Liver (tissue), 9 donors: ENCODE measurements around the gene CTU2. TPM values are rescaled to one million over a fixed set of nuclear protein-coding genes. Genes with fewer than 3 reads are reported as not detected.

Experiments used
- DNase-seq: peaks from one replicate; pipeline ENCODE4 v3.0.0-alpha.2; 2017; ENCODE audit warnings: low spot score
- H3K27ac ChIP-seq, 2 donors: one replicate each; pipeline ENCODE4 v1.7.0; 2013; ENCODE audit warnings: inconsistent platforms in 2 of 2, low read length in 2 of 2, control low read depth in 1 of 2, low read depth in 1 of 2, mild to moderate bottlenecking in 1 of 2
- H3K27me3 ChIP-seq, 4 donors: one replicate each; pipeline versions ENCODE4 v1.6.1 to v1.7.0; 2013; ENCODE audit warnings: low read length in 3 of 4, inconsistent platforms in 1 of 4, mild to moderate bottlenecking in 1 of 4, moderate library complexity in 1 of 4; ENCODE audit not compliant: control insufficient read depth in 4 of 4, insufficient read depth in 4 of 4
- H3K36me3 ChIP-seq, 4 donors: one replicate each; pipeline versions ENCODE4 v1.6.1 to v1.7.0; 2013; ENCODE audit warnings: low read length in 3 of 4, mild to moderate bottlenecking in 3 of 4, low read depth in 1 of 4, moderate library complexity in 1 of 4; ENCODE audit not compliant: control insufficient read depth in 4 of 4, insufficient read depth in 3 of 4
- H3K4me1 ChIP-seq, 4 donors: one replicate each; pipeline versions ENCODE4 v1.6.1 to v1.7.0; 2013; ENCODE audit warnings: low read length in 3 of 4, mild to moderate bottlenecking in 3 of 4, moderate library complexity in 1 of 4; ENCODE audit not compliant: control insufficient read depth in 4 of 4, insufficient read depth in 4 of 4
- H3K4me3 ChIP-seq, 3 donors: one replicate each; pipeline versions ENCODE4 v1.6.1 to v1.7.0; 2013; ENCODE audit warnings: low read length in 3 of 3, control low read depth in 1 of 3, low read depth in 1 of 3, mild to moderate bottlenecking in 1 of 3
- H3K9ac ChIP-seq, 2 donors: one replicate each; pipeline ENCODE4 v1.7.0; 2013; ENCODE audit warnings: low read length in 2 of 2, mild to moderate bottlenecking in 2 of 2, moderate library complexity in 2 of 2, control low read depth in 1 of 2, low read depth in 1 of 2
- H3K9me3 ChIP-seq, 4 donors: one replicate each; pipeline versions ENCODE4 v1.6.1 to v1.7.0; 2013; ENCODE audit warnings: low read length in 3 of 4; ENCODE audit not compliant: control insufficient read depth in 4 of 4
- CTCF ChIP-seq: fragments of 150-350 bp; IDR thresholded peaks from 2 replicates; pipeline ENCODE4 v1.5.1; 2017; ENCODE audit warnings: improper control_type of control experiment, low read depth, low read length; ENCODE audit not compliant: missing input control
- EGR1 ChIP-seq, 2 donors: IDR thresholded peaks; 2 replicates each; pipeline ENCODE4 v1.6.1; 2016 to 2018; ENCODE audit warnings: antibody characterized with exemption in 2 of 2, low read depth in 2 of 2
- FOXA1 ChIP-seq: IDR thresholded peaks from 2 replicates; pipeline ENCODE4 v1.6.1; 2016; ENCODE audit warnings: antibody characterized with exemption
- FOXA2 ChIP-seq: IDR thresholded peaks from 2 replicates; pipeline ENCODE4 v1.6.1; 2016; ENCODE audit warnings: antibody characterized with exemption
- GABPA ChIP-seq, 2 donors: IDR thresholded peaks in 1 of 2; conservative IDR thresholded peaks in 1 of 2; 2 replicates each; pipeline ENCODE4 v1.6.1; 2016; ENCODE audit warnings: antibody characterized with exemption in 2 of 2, mild to moderate bottlenecking in 1 of 2, moderate library complexity in 1 of 2
- HNF4A ChIP-seq, 2 donors: conservative IDR thresholded peaks; 2 replicates each; pipeline ENCODE4 v1.6.1; 2016; ENCODE audit warnings: antibody characterized with exemption in 2 of 2, mild to moderate bottlenecking in 2 of 2
- HNF4G ChIP-seq: IDR thresholded peaks from 2 replicates; pipeline ENCODE4 v1.6.1; 2016; ENCODE audit warnings: antibody characterized with exemption
- JUND ChIP-seq, 2 donors: IDR thresholded peaks; 2 replicates each; pipeline ENCODE4 v1.6.1; 2016; ENCODE audit warnings: antibody characterized with exemption in 2 of 2
- RXRA ChIP-seq, 2 donors: IDR thresholded peaks; 2 replicates each; pipeline ENCODE4 v1.6.1; 2017 to 2018; ENCODE audit warnings: antibody characterized with exemption in 2 of 2, mild to moderate bottlenecking in 1 of 2
- SP1 ChIP-seq: IDR thresholded peaks from 2 replicates; pipeline ENCODE4 v1.6.1; 2018; ENCODE audit warnings: antibody characterized with exemption, mild to moderate bottlenecking
- TAF1 ChIP-seq: conservative IDR thresholded peaks from 2 replicates; pipeline ENCODE4 v1.6.1; 2016; ENCODE audit warnings: antibody characterized with exemption, mild to moderate bottlenecking
- YY1 ChIP-seq: IDR thresholded peaks from 2 replicates; pipeline ENCODE4 v1.6.1; 2016; ENCODE audit warnings: antibody characterized with exemption, mild to moderate bottlenecking
- WGBS: extraction: QIAGEN DNeasy Blood & Tissue Kit; methylation state at CpG from one replicate; pipeline ENCODE4 v1.1.7; 2013; 5-methylcytosine and 5-hydroxymethylcytosine counted together
- polyA plus RNA-seq, 2 donors: library from polyadenylated mRNA; stranded (reverse) in 1 of 2; unstranded in 1 of 2; fragments of 200-250 nt in 1 of 2; fragments of >200 nt in 1 of 2; fragmentation: Nextera tagmentation in 1 of 2; extraction: Ambion mirVana in 1 of 2; gene quantifications; one replicate each; pipeline versions ENCODE4 v1.2.1 to v1.2.3, GENCODE V29; 2013 to 2015
- total RNA-seq, 2 donors: library from RNA; depleted of rRNA; stranded (reverse); fragments of >200 nt; gene quantifications; one replicate each; pipeline ENCODE4 v1.2.3, GENCODE V29; 2014
- TF ChIP-seq, protein P1 (sequence below): IDR thresholded peaks from 2 replicates; pipeline ENCODE4 v1.6.1; 2016; ENCODE audit warnings: antibody characterized with exemption, mild to moderate bottlenecking
- TF ChIP-seq, protein P2 (sequence below): IDR thresholded peaks from 2 replicates; pipeline ENCODE4 v1.6.1; 2016; ENCODE audit warnings: antibody characterized with exemption
- TF ChIP-seq, protein P3 (sequence below): IDR thresholded peaks from 2 replicates; pipeline ENCODE4 v1.6.1; 2016; ENCODE audit warnings: antibody characterized with exemption
- TF ChIP-seq, protein P4 (sequence below): IDR thresholded peaks from 2 replicates; pipeline ENCODE4 v1.6.1; 2016; ENCODE audit warnings: antibody characterized with exemption
- donor health status: healthy.
- donor health status: healthy.
- donor health status: healthy.
- donor health status: healthy.
- donor health status: healthy.

The CTU2 gene
- total and polyA plus RNA-seq, 4 donors = 7.0 to 8.5 (median 7.4) TPM

GRCh38 chr16:88719933-88720296 lies 13.6 kb downstream of the CTU2 start:
- Histone ChIP-seq H3K27me3 (no peaks in the 10 kb centered on the region), H3K36me3 (peaks cover 29 to 91% (median 37%) of the 10 kb centered on the region in 4 donors), H3K9me3 (no peaks in the 10 kb centered on the region), H3K4me3 (no peak overlapping the region), H3K27ac (no peak overlapping the region), H3K4me1 (no peaks in the 10 kb centered on the region), H3K9ac (no peak overlapping the region)
- TF ChIP-seq, protein P1, sequence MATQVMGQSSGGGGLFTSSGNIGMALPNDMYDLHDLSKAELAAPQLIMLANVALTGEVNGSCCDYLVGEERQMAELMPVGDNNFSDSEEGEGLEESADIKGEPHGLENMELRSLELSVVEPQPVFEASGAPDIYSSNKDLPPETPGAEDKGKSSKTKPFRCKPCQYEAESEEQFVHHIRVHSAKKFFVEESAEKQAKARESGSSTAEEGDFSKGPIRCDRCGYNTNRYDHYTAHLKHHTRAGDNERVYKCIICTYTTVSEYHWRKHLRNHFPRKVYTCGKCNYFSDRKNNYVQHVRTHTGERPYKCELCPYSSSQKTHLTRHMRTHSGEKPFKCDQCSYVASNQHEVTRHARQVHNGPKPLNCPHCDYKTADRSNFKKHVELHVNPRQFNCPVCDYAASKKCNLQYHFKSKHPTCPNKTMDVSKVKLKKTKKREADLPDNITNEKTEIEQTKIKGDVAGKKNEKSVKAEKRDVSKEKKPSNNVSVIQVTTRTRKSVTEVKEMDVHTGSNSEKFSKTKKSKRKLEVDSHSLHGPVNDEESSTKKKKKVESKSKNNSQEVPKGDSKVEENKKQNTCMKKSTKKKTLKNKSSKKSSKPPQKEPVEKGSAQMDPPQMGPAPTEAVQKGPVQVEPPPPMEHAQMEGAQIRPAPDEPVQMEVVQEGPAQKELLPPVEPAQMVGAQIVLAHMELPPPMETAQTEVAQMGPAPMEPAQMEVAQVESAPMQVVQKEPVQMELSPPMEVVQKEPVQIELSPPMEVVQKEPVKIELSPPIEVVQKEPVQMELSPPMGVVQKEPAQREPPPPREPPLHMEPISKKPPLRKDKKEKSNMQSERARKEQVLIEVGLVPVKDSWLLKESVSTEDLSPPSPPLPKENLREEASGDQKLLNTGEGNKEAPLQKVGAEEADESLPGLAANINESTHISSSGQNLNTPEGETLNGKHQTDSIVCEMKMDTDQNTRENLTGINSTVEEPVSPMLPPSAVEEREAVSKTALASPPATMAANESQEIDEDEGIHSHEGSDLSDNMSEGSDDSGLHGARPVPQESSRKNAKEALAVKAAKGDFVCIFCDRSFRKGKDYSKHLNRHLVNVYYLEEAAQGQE = no peak
- TF ChIP-seq, protein P2, sequence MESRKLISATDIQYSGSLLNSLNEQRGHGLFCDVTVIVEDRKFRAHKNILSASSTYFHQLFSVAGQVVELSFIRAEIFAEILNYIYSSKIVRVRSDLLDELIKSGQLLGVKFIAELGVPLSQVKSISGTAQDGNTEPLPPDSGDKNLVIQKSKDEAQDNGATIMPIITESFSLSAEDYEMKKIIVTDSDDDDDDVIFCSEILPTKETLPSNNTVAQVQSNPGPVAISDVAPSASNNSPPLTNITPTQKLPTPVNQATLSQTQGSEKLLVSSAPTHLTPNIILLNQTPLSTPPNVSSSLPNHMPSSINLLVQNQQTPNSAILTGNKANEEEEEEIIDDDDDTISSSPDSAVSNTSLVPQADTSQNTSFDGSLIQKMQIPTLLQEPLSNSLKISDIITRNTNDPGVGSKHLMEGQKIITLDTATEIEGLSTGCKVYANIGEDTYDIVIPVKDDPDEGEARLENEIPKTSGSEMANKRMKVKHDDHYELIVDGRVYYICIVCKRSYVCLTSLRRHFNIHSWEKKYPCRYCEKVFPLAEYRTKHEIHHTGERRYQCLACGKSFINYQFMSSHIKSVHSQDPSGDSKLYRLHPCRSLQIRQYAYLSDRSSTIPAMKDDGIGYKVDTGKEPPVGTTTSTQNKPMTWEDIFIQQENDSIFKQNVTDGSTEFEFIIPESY = no peak
- TF ChIP-seq GABPA (IDR thresholded peaks at IDR 0.05 in 1 of 2, conservative IDR thresholded peaks at IDR 0.05 in 1 of 2) = no peak
- TF ChIP-seq, protein P3, sequence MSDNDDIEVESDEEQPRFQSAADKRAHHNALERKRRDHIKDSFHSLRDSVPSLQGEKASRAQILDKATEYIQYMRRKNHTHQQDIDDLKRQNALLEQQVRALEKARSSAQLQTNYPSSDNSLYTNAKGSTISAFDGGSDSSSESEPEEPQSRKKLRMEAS = no peak
- no peak for TF ChIP-seq FOXA1
- no peak for TF ChIP-seq RXRA (IDR thresholded peaks at IDR 0.05)
- TF ChIP-seq YY1 = no peak
- TF ChIP-seq JUND (IDR thresholded peaks at IDR 0.05) = no peak
- no peak for TF ChIP-seq HNF4A (conservative IDR thresholded peaks at IDR 0.05)
- TF ChIP-seq SP1 = no peak
- TF ChIP-seq TAF1 = no peak
- WGBS = 96% methylated on average over 19 of the region's 19 CpGs
- no peak for DNase-seq

- no peaks in the 10 kb centered on the region for H3K9me3 ChIP-seq
These were observed 14.2 kb downstream of the CTU2 start for GRCh38 chr16:88720396-88720970.

More at GRCh38 chr16:88720396-88720970, 14.2 kb downstream of the CTU2 start:
- Histone ChIP-seq H3K4me3 (no peak overlapping the region), H3K9ac (no peak overlapping the region), H3K27me3 (no peaks in the 10 kb centered on the region), H3K4me1 (no peaks in the 10 kb centered on the region), H3K27ac (no peak overlapping the region), H3K36me3 (peaks cover 29 to 91% (median 41%) of the 10 kb centered on the region in 4 donors)
- DNase-seq = no peak
- no peak for TF ChIP-seq YY1
- no peak for TF ChIP-seq HNF4G
- TF ChIP-seq, protein P2 = no peak
- TF ChIP-seq, protein P4, sequence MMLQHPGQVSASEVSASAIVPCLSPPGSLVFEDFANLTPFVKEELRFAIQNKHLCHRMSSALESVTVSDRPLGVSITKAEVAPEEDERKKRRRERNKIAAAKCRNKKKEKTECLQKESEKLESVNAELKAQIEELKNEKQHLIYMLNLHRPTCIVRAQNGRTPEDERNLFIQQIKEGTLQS = no peak
- no peak for TF ChIP-seq TAF1
- no peak for TF ChIP-seq EGR1 (IDR thresholded peaks at IDR 0.05; ENCODE audit: low read depth in 2 of 2)
- no peak for TF ChIP-seq FOXA1
- no peak for TF ChIP-seq CTCF
- TF ChIP-seq HNF4A (conservative IDR thresholded peaks at IDR 0.05) = no peak
- no peak for TF ChIP-seq FOXA2
- TF ChIP-seq, protein P3 = no peak
- TF ChIP-seq GABPA (IDR thresholded peaks at IDR 0.05 in 1 of 2, conservative IDR thresholded peaks at IDR 0.05 in 1 of 2) = no peak
- TF ChIP-seq, protein P1 = no peak
- TF ChIP-seq RXRA (IDR thresholded peaks at IDR 0.05) = no peak
- no peak for TF ChIP-seq JUND (IDR thresholded peaks at IDR 0.05)
- 96% methylated on average over 23 of the region's 23 CpGs for WGBS
